Fibroblast of lung (primary cell): ENCODE results near the gene DPH2. TPM values are rescaled to one million over a fixed set of nuclear protein-coding genes. Genes with fewer than 3 reads are reported as not detected.

ENCODE experiments used
- DNase-seq, 2 donors: peaks; one replicate each; pipeline versions ENCODE4 v3.0.0 to v3.0.0-alpha.2; 2010; ENCODE audit warnings: low read depth in 2 of 2
- H2AFZ ChIP-seq: 2 replicates; pipeline ENCODE4 v1.5.1; 2012; ENCODE audit warnings: low read length, control low read depth, inconsistent platforms
- H3K27ac ChIP-seq: 2 replicates; pipeline ENCODE4 v1.5.1; 2011; ENCODE audit warnings: low read length, control low read depth; ENCODE audit not compliant: insufficient read depth
- H3K27me3 ChIP-seq: 2 replicates; pipeline ENCODE4 v1.5.1; 2011; ENCODE audit warnings: mild to moderate bottlenecking, low read length; ENCODE audit not compliant: control insufficient read depth, insufficient read depth
- H3K36me3 ChIP-seq: 2 replicates; pipeline ENCODE4 v1.5.1; 2011; ENCODE audit warnings: low read length; ENCODE audit not compliant: control insufficient read depth, insufficient read depth
- H3K4me1 ChIP-seq: 2 replicates; pipeline ENCODE4 v1.5.1; 2011; ENCODE audit warnings: low read length; ENCODE audit not compliant: control insufficient read depth, insufficient read depth; ENCODE audit errors: extremely low read depth
- H3K4me2 ChIP-seq: 2 replicates; pipeline ENCODE4 v1.5.1; 2011; ENCODE audit warnings: low read length, control low read depth; ENCODE audit not compliant: insufficient read depth; ENCODE audit errors: extremely low read depth
- H3K4me3 ChIP-seq, 4 experiments: fragments of 200-600 bp in 1 of 4; sonication (generic) in 1 of 4; replicated peaks in 1 of 4; 2 replicates each; pipeline ENCODE4 v1.5.1; 2011 to 2016; ENCODE audit warnings: low read length in 4 of 4, low read depth in 3 of 4, mild to moderate bottlenecking in 3 of 4, control low read depth in 2 of 4, inconsistent platforms in 1 of 4, mixed read lengths in 1 of 4; ENCODE audit not compliant: insufficient read depth in 1 of 4; ENCODE audit errors: control extremely low read depth in 1 of 4
- H3K79me2 ChIP-seq: 2 replicates; pipeline ENCODE4 v1.5.1; 2012; ENCODE audit warnings: mild to moderate bottlenecking, low read length, inconsistent platforms; ENCODE audit not compliant: control insufficient read depth, insufficient read depth
- H3K9ac ChIP-seq: 2 replicates; pipeline ENCODE4 v1.5.1; 2011; ENCODE audit warnings: mild to moderate bottlenecking, low read length, control low read depth; ENCODE audit not compliant: insufficient read depth
- H3K9me3 ChIP-seq: 2 replicates; pipeline ENCODE4 v1.5.1; 2012; ENCODE audit warnings: low read depth, low read length; ENCODE audit not compliant: control insufficient read depth, insufficient read depth
- H4K20me1 ChIP-seq: 2 replicates; pipeline ENCODE4 v1.5.1; 2011; ENCODE audit warnings: low read length; ENCODE audit not compliant: control insufficient read depth, insufficient read depth; ENCODE audit errors: extremely low read depth
- CTCF ChIP-seq, 2 donors: IDR thresholded peaks in 1 of 2; conservative IDR thresholded peaks in 1 of 2; 1 replicate in 1 of 2; 2 replicates in 1 of 2; pipeline ENCODE4 v1.5.1; 2011 to 2012; ENCODE audit warnings: low read length in 2 of 2, control low read depth in 1 of 2, inconsistent platforms in 1 of 2, low read depth in 1 of 2, mild to moderate bottlenecking in 1 of 2
- EZH2 ChIP-seq: IDR thresholded peaks from 2 replicates; pipeline ENCODE4 v1.5.1; 2012; ENCODE audit warnings: low read length, control low read depth, mild to moderate bottlenecking; ENCODE audit errors: missing control alignments
- polyA plus RNA-seq, 2 donors: library from polyadenylated mRNA; depleted of rRNA in 1 of 2; stranded (reverse) in 1 of 2; unstranded in 1 of 2; fragments of >200 nt; gene quantifications; 2 replicates each; pipeline ENCODE4 v1.2.1, GENCODE V29; 2011 to 2012; ENCODE audit warnings: missing spikeins in 1 of 2
- total RNA-seq: library from RNA; depleted of rRNA; stranded (reverse); fragments of >200 nt; gene quantifications from 2 replicates; pipeline ENCODE4 v1.2.1, GENCODE V29; 2014

Gene DPH2
- total and polyA plus RNA-seq, 2 donors (not counting 1 experiment from before 2014, with no cell fraction given): 9.1 to 11.2 TPM

DNA sequence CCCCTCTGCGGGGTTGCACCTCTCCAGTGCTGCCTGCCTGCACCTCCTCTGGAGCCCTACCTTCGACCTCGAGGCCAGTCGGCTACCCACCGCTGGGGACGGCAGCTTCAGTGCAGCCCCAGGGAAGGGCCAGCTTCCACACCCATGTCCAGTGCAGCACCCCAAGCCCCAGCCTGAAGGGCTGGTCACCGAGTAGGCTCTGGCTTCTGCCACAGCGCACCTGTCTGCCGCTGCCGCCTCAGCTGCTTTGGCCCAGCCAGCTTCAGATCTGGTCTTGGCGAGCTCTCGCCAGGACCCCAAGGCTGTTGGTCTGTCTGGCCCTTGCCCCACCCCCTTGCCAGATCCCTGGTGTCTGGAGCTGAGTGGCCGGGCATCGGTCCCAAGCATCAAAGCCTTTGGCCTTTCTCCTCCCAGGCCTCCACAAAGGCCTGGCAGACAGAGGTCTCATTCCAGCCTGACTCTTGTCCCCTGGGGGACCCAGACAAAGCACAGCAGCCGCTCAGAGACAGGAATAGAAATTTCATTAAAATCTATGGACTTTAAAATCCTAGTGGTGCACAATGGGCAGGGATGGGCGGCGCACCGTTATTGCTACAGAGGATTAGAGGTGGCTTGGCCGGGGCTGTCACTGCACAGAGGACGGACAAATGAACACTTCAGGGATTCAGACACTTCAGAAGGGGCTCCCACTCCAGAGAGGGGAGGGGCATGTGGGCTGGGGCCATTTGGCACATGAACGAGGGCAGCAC, 26.3 kb downstream of the DPH2 start:
- Histone ChIP-seq H3K27me3 (no peaks in the 10 kb centered on the region), H3K27ac (no peak overlapping the region), H2AFZ (no peak overlapping the region), H3K4me1 (no peaks in the 10 kb centered on the region), H3K9me3 (no peaks in the 10 kb centered on the region), H3K4me2 (no peak overlapping the region), H3K4me3 (no peak overlapping the region), H3K36me3 (no peaks in the 10 kb centered on the region), H3K9ac (no peak overlapping the region), H3K79me2 (no peaks in the 10 kb centered on the region), H4K20me1 (no peaks in the 10 kb centered on the region)
- TF ChIP-seq EZH2: no peak
- TF ChIP-seq CTCF (conservative IDR thresholded peaks at IDR 0.05 in 1 of 2, IDR thresholded peaks at IDR 0.05 in 1 of 2; ENCODE audit: low read depth in 1 of 2, low read length in 2 of 2): no peak
- DNase-seq: no peak

DNA sequence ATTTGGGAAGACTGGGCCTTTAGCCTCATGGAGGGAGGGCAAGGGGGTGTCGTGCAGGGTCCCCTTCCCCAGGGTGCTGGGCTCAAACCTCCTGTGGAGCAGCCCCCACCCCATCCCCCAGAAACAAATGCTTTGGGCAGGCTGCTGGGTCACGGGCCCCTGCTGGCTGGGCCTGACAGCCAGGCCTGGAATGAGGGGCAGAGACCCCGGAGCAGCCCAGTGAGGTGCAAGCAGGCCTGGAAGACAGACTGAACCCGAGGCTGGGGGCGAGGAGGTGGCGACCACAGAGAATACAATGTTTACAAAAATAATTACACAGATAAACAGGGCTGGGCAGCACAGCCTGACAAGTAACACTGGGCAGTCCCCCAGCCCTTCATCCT, 26.9 kb downstream of the DPH2 start:
- no peak overlapping the region for H3K4me3 ChIP-seq
- H3K9ac ChIP-seq: no peak overlapping the region
- no peak for DNase-seq
- H3K79me2 ChIP-seq: no peaks in the 10 kb centered on the region
- no peaks in the 10 kb centered on the region for H3K9me3 ChIP-seq
- H3K4me1 ChIP-seq: no peaks in the 10 kb centered on the region
- no peak overlapping the region for H2AFZ ChIP-seq
- no peaks in the 10 kb centered on the region for H3K36me3 ChIP-seq
- no peak overlapping the region for H3K4me2 ChIP-seq
- H4K20me1 ChIP-seq: no peaks in the 10 kb centered on the region
- TF ChIP-seq CTCF (conservative IDR thresholded peaks at IDR 0.05 in 1 of 2, IDR thresholded peaks at IDR 0.05 in 1 of 2; ENCODE audit: low read depth in 1 of 2, low read length in 2 of 2) (no peak), EZH2 (no peak)
- no peak overlapping the region for H3K27ac ChIP-seq
- H3K27me3 ChIP-seq: no peaks in the 10 kb centered on the region

- H4K20me1 ChIP-seq: no peaks in the 10 kb centered on the region
- no peak overlapping the region for H3K9ac ChIP-seq
- no peaks in the 10 kb centered on the region for H3K9me3 ChIP-seq
- H3K79me2 ChIP-seq: no peaks in the 10 kb centered on the region
- no peaks in the 10 kb centered on the region for H3K36me3 ChIP-seq
- H3K4me3 ChIP-seq: no peak overlapping the region
- no peaks in the 10 kb centered on the region for H3K4me1 ChIP-seq
- H3K27me3 ChIP-seq: no peaks in the 10 kb centered on the region
- H3K27ac ChIP-seq: no peak overlapping the region
- no peak for DNase-seq
- TF ChIP-seq EZH2: no peak
- H2AFZ ChIP-seq: no peak overlapping the region
- no peak overlapping the region for H3K4me2 ChIP-seq
Observed at GRCh38 chr1:43997295-43997999, 27.6 kb downstream of the DPH2 start.
